Measurements from ENCODE around the gene CHMP5. TPM values are rescaled to one million over a fixed set of nuclear protein-coding genes. Genes with fewer than 3 reads are reported as not detected.

CHMP5 gene
- total RNA-seq, result 100 to 1,000 TPM in 1 of 2 donors, 10 to 100 TPM in 1; 76.5 to 112 TPM

GRCh38 chr9:33264473-33265177, at the start of gene CHMP5, which contains the start of gene BAG1:
CHMP5 (plus strand) TSS chr9:33265049; CDS start chr9:33265079, 30 bp downstream.
BAG1 (minus strand) TSS chr9:33264708.
- peak within 1 kb of the TSS; percentile 65 to 96 for H3K4me3 Mint-ChIP-seq
- H3K27me3 Mint-ChIP-seq (ENCODE audit: low read depth), result no peaks in the 10 kb centered on the region
- no peaks in the 10 kb centered on the region for H3K9me3 Mint-ChIP-seq
- H3K36me3 Mint-ChIP-seq (ENCODE audit: insufficient read depth in 2 of 2), result peaks cover 25 to 45% of the 10 kb centered on the region in 2 donors
- DNase-seq (peak; percentile 100), ATAC-seq (replicated peaks in 1 of 2) (peak; percentile 88 to 90)
- H3K4me1 Mint-ChIP-seq (ENCODE audit: low read depth), result peaks cover 57% of the 10 kb centered on the region
- H3K27ac Mint-ChIP-seq, result peak within 1 kb of the TSS; percentile 98

GRCh38 chr9:33220681-33221567, 43.9 kb upstream of the CHMP5 start:
- Mint-ChIP-seq H3K9me3 (no peaks in the 10 kb centered on the region), H3K4me1 (ENCODE audit: low read depth) (peaks cover 16% of the 10 kb centered on the region), H3K27me3 (ENCODE audit: low read depth) (no peaks in the 10 kb centered on the region), H3K4me3 (no peak overlapping the region), H3K36me3 (ENCODE audit: insufficient read depth in 2 of 2) (no peaks in the 10 kb centered on the region), H3K27ac (no peak overlapping the region)
- no peak for DNase-seq
- ATAC-seq (replicated peaks in 1 of 2), result no peak

GRCh38 chr9:33221568-33221884, 43.3 kb upstream of the CHMP5 start:
- no peak overlapping the region for H3K4me3 Mint-ChIP-seq
- H3K27ac Mint-ChIP-seq, result no peak overlapping the region
- no peaks in the 10 kb centered on the region for H3K36me3 Mint-ChIP-seq (ENCODE audit: insufficient read depth in 2 of 2)
- DNase-seq (no peak), ATAC-seq (replicated peaks in 1 of 2) (no peak)
- H3K27me3 Mint-ChIP-seq (ENCODE audit: low read depth), result no peaks in the 10 kb centered on the region
- peaks cover 18% of the 10 kb centered on the region for H3K4me1 Mint-ChIP-seq (ENCODE audit: low read depth)
- no peaks in the 10 kb centered on the region for H3K9me3 Mint-ChIP-seq

- Mint-ChIP-seq H3K9me3 (no peaks in the 10 kb centered on the region), H3K4me3 (no peak overlapping the region), H3K27me3 (ENCODE audit: low read depth) (no peaks in the 10 kb centered on the region), H3K4me1 (ENCODE audit: low read depth) (peaks cover 18% of the 10 kb centered on the region), H3K36me3 (ENCODE audit: insufficient read depth in 2 of 2) (no peaks in the 10 kb centered on the region), H3K27ac (no peak overlapping the region)
- no peak for ATAC-seq (replicated peaks in 1 of 2)
- DNase-seq, result no peak
These were observed 42.8 kb upstream of the CHMP5 start for GRCh38 chr9:33222031-33222430.

- H3K27me3 Mint-ChIP-seq (ENCODE audit: low read depth), result no peaks in the 10 kb centered on the region
- H3K27ac Mint-ChIP-seq, result no peak overlapping the region
- no peaks in the 10 kb centered on the region for H3K36me3 Mint-ChIP-seq (ENCODE audit: insufficient read depth in 2 of 2)
- H3K4me1 Mint-ChIP-seq (ENCODE audit: low read depth), result peaks cover 18% of the 10 kb centered on the region
- no peaks in the 10 kb centered on the region for H3K9me3 Mint-ChIP-seq
- H3K4me3 Mint-ChIP-seq, result no peak overlapping the region
- ATAC-seq (replicated peaks in 1 of 2) (no peak), DNase-seq (no peak)
These were observed 41.2 kb upstream of the CHMP5 start for GRCh38 chr9:33223696-33224095.

GRCh38 chr9:33225319-33226147, 39.3 kb upstream of the CHMP5 start:
- peaks cover 18% of the 10 kb centered on the region for H3K4me1 Mint-ChIP-seq (ENCODE audit: low read depth)
- H3K27me3 Mint-ChIP-seq (ENCODE audit: low read depth), result no peaks in the 10 kb centered on the region
- H3K27ac Mint-ChIP-seq, result peak overlapping the region; percentile 44
- H3K9me3 Mint-ChIP-seq, result no peaks in the 10 kb centered on the region
- ATAC-seq (replicated peaks in 1 of 2), result peak; percentile 77 to 79
- H3K4me3 Mint-ChIP-seq, result no peak overlapping the region
- no peaks in the 10 kb centered on the region for H3K36me3 Mint-ChIP-seq (ENCODE audit: insufficient read depth in 2 of 2)
- DNase-seq, result peak; percentile 68 to 80

- ATAC-seq (replicated peaks in 1 of 2) (no peak), DNase-seq (no peak)
- H3K9me3 Mint-ChIP-seq, result no peaks in the 10 kb centered on the region
- no peak overlapping the region for H3K27ac Mint-ChIP-seq
- H3K4me3 Mint-ChIP-seq, result no peak overlapping the region
- H3K4me1 Mint-ChIP-seq (ENCODE audit: low read depth), result peaks cover 11% of the 10 kb centered on the region
- H3K27me3 Mint-ChIP-seq (ENCODE audit: low read depth), result no peaks in the 10 kb centered on the region
- H3K36me3 Mint-ChIP-seq (ENCODE audit: insufficient read depth in 2 of 2), result no peaks in the 10 kb centered on the region
These were observed 37.8 kb upstream of the CHMP5 start for GRCh38 chr9:33227008-33227398.

- Mint-ChIP-seq H3K4me3 (no peak overlapping the region), H3K9me3 (no peaks in the 10 kb centered on the region), H3K36me3 (ENCODE audit: insufficient read depth in 2 of 2) (no peaks in the 10 kb centered on the region), H3K4me1 (ENCODE audit: low read depth) (peaks cover 14% of the 10 kb centered on the region), H3K27ac (no peak overlapping the region), H3K27me3 (ENCODE audit: low read depth) (no peaks in the 10 kb centered on the region)
- DNase-seq, result no peak
- ATAC-seq (replicated peaks in 1 of 2), result no peak
These were observed 37.1 kb upstream of the CHMP5 start for GRCh38 chr9:33227741-33228140.

- no peak for ATAC-seq (replicated peaks in 1 of 2)
- Mint-ChIP-seq H3K4me3 (no peak overlapping the region), H3K4me1 (ENCODE audit: low read depth) (peaks cover 19% of the 10 kb centered on the region), H3K27ac (no peak overlapping the region), H3K9me3 (no peaks in the 10 kb centered on the region), H3K27me3 (ENCODE audit: low read depth) (no peaks in the 10 kb centered on the region), H3K36me3 (ENCODE audit: insufficient read depth in 2 of 2) (no peaks in the 10 kb centered on the region)
- DNase-seq, result no peak
These were observed 36.2 kb upstream of the CHMP5 start for GRCh38 chr9:33228606-33229005.

- Mint-ChIP-seq H3K27ac (no peak overlapping the region), H3K9me3 (no peaks in the 10 kb centered on the region)
- no peak for ATAC-seq (replicated peaks in 1 of 2)
These were observed 35.3 kb upstream of the CHMP5 start for GRCh38 chr9:33229359-33230114.

GRCh38 chr9:33230756-33231622, 33.9 kb upstream of the CHMP5 start:
- H3K27me3 Mint-ChIP-seq (ENCODE audit: low read depth), result no peaks in the 10 kb centered on the region
- H3K27ac Mint-ChIP-seq, result no peak overlapping the region
- peaks cover 9% of the 10 kb centered on the region for H3K4me1 Mint-ChIP-seq (ENCODE audit: low read depth)
- no peak for DNase-seq
- H3K4me3 Mint-ChIP-seq, result no peak overlapping the region
- no peaks in the 10 kb centered on the region for H3K36me3 Mint-ChIP-seq (ENCODE audit: insufficient read depth in 2 of 2)
- no peaks in the 10 kb centered on the region for H3K9me3 Mint-ChIP-seq
- ATAC-seq (replicated peaks in 1 of 2), result no peak

More at GRCh38 chr9:33229359-33230114, 35.3 kb upstream of the CHMP5 start:
- no peak for DNase-seq
- Mint-ChIP-seq H3K36me3 (ENCODE audit: insufficient read depth in 2 of 2) (no peaks in the 10 kb centered on the region), H3K4me3 (no peak overlapping the region), H3K27me3 (ENCODE audit: low read depth) (no peaks in the 10 kb centered on the region), H3K4me1 (ENCODE audit: low read depth) (peaks cover 19% of the 10 kb centered on the region)

- H3K4me1 Mint-ChIP-seq (ENCODE audit: low read depth), result peaks cover 8% of the 10 kb centered on the region
- no peak for ATAC-seq (replicated peaks in 1 of 2)
- H3K9me3 Mint-ChIP-seq, result no peaks in the 10 kb centered on the region
- no peak overlapping the region for H3K4me3 Mint-ChIP-seq
- H3K27ac Mint-ChIP-seq, result no peak overlapping the region
- H3K36me3 Mint-ChIP-seq (ENCODE audit: insufficient read depth in 2 of 2), result no peaks in the 10 kb centered on the region
- no peak for DNase-seq
- no peaks in the 10 kb centered on the region for H3K27me3 Mint-ChIP-seq (ENCODE audit: low read depth)
These were observed 33.3 kb upstream of the CHMP5 start for GRCh38 chr9:33231623-33231942.

All from activated T-cell treated with anti-CD3 and anti-CD28 coated beads, Interleukin-2, amount 50 U/mL, for 72 hours (primary cell).